Measurements from ENCODE around the gene STARD9. TPM values are rescaled to one million over a fixed set of nuclear protein-coding genes. Genes with fewer than 3 reads are reported as not detected.

Gene STARD9
- total and polyA plus RNA-seq, 4 donors = 2.4 to 27.6 (median 10.8) TPM

DNA sequence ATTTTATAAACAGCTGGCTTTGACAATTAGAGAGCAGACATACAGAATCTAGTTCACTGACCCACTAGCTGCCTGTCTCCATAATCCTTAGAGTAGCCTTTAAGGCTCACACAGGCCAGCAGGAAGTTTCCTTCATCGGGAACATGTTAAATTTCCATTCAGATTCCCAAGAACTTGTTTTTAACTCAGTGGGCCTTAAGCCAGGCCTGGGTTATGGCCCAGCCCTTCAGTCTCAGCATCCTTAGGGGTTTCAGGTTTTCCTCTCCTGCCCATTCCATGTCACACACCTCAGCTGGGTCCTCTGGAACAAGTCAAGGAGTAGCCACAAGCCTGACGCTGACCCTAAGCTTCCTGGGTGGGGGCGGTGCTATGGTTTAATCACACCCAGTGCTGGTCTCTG, 146.5 kb downstream of the STARD9 start:
- Histone ChIP-seq H3K27ac (ENCODE audit: low read depth in 1 of 2, low read length in 1 of 2) (no peak overlapping the region), H3K9ac (ENCODE audit: insufficient read depth in 1 of 2, low read length in 2 of 2) (no peak overlapping the region), H3K4me3 (no peak overlapping the region), H3K27me3 (ENCODE audit: control insufficient read depth in 3 of 3, insufficient read depth in 3 of 3, low read length in 2 of 3) (no peaks in the 10 kb centered on the region), H3K9me3 (ENCODE audit: control insufficient read depth in 4 of 4, insufficient read depth in 3 of 4, low read length in 3 of 4) (no peaks in the 10 kb centered on the region), H3K4me1 (ENCODE audit: control insufficient read depth in 5 of 5, insufficient read depth in 5 of 5, low read length in 5 of 5) (no peaks in the 10 kb centered on the region), H3K36me3 (ENCODE audit: control insufficient read depth in 4 of 4, insufficient read depth in 4 of 4, low read length in 4 of 4) (peaks cover 20 to 52% (median 42%) of the 10 kb centered on the region in 4 donors)
- TF ChIP-seq, protein P1, sequence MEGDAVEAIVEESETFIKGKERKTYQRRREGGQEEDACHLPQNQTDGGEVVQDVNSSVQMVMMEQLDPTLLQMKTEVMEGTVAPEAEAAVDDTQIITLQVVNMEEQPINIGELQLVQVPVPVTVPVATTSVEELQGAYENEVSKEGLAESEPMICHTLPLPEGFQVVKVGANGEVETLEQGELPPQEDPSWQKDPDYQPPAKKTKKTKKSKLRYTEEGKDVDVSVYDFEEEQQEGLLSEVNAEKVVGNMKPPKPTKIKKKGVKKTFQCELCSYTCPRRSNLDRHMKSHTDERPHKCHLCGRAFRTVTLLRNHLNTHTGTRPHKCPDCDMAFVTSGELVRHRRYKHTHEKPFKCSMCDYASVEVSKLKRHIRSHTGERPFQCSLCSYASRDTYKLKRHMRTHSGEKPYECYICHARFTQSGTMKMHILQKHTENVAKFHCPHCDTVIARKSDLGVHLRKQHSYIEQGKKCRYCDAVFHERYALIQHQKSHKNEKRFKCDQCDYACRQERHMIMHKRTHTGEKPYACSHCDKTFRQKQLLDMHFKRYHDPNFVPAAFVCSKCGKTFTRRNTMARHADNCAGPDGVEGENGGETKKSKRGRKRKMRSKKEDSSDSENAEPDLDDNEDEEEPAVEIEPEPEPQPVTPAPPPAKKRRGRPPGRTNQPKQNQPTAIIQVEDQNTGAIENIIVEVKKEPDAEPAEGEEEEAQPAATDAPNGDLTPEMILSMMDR (IDR thresholded peaks at IDR 0.05; ENCODE audit: control extremely low read depth, extremely low read depth) = no peak
- ATAC-seq (ENCODE audit: insufficient read depth, low FRiP score) (no peak), DNase-seq (no peak)
- WGBS, 2 donors = 63 to 78% methylated on average over 3 of the region's 3 CpGs

- 90 to 93% methylated on average over 4 of the region's 4 CpGs for WGBS, 2 donors
- ATAC-seq (ENCODE audit: insufficient read depth, low FRiP score) (no peak), DNase-seq (no peak)
- TF ChIP-seq, protein P1 (IDR thresholded peaks at IDR 0.05; ENCODE audit: control extremely low read depth, extremely low read depth) = no peak
- no peak overlapping the region for H3K9ac ChIP-seq (ENCODE audit: insufficient read depth in 1 of 2, low read length in 2 of 2)
- H3K4me3 ChIP-seq = no peak overlapping the region
- H3K27me3 ChIP-seq (ENCODE audit: control insufficient read depth in 3 of 3, insufficient read depth in 3 of 3, low read length in 2 of 3) = no peaks in the 10 kb centered on the region
- no peaks in the 10 kb centered on the region for H3K9me3 ChIP-seq (ENCODE audit: control insufficient read depth in 4 of 4, insufficient read depth in 3 of 4, low read length in 3 of 4)
- H3K36me3 ChIP-seq (ENCODE audit: control insufficient read depth in 4 of 4, insufficient read depth in 4 of 4, low read length in 4 of 4) = peaks cover 21 to 59% (median 47%) of the 10 kb centered on the region in 4 donors
- H3K4me1 ChIP-seq (ENCODE audit: control insufficient read depth in 5 of 5, insufficient read depth in 5 of 5, low read length in 5 of 5) = peaks cover 0 to 6% (median 0%) of the 10 kb centered on the region in 5 donors
- H3K27ac ChIP-seq (ENCODE audit: low read depth in 1 of 2, low read length in 1 of 2) = no peak overlapping the region
These were observed 147.7 kb downstream of the STARD9 start for GRCh38 chr15:42723068-42723467.

- TF ChIP-seq, protein P1 (IDR thresholded peaks at IDR 0.05; ENCODE audit: control extremely low read depth, extremely low read depth) = no peak
- 92 to 94% methylated on average over 6 of the region's 6 CpGs for WGBS, 2 donors
- H3K9me3 ChIP-seq (ENCODE audit: control insufficient read depth in 4 of 4, insufficient read depth in 3 of 4, low read length in 3 of 4) = no peaks in the 10 kb centered on the region
- DNase-seq = no peak
- H3K27me3 ChIP-seq (ENCODE audit: control insufficient read depth in 3 of 3, insufficient read depth in 3 of 3, low read length in 2 of 3) = no peaks in the 10 kb centered on the region
- H3K9ac ChIP-seq (ENCODE audit: insufficient read depth in 1 of 2, low read length in 2 of 2) = no peak overlapping the region
- no peak overlapping the region for H3K27ac ChIP-seq (ENCODE audit: low read depth in 1 of 2, low read length in 1 of 2)
- H3K4me1 ChIP-seq (ENCODE audit: control insufficient read depth in 5 of 5, insufficient read depth in 5 of 5, low read length in 5 of 5) = peaks cover 0 to 6% (median 0%) of the 10 kb centered on the region in 5 donors
- H3K36me3 ChIP-seq (ENCODE audit: control insufficient read depth in 4 of 4, insufficient read depth in 4 of 4, low read length in 4 of 4) = peaks cover 21 to 63% (median 49%) of the 10 kb centered on the region in 4 donors
- ATAC-seq (ENCODE audit: insufficient read depth, low FRiP score) = no peak
- H3K4me3 ChIP-seq = no peak overlapping the region
These were observed 148.9 kb downstream of the STARD9 start for GRCh38 chr15:42724276-42724675.

DNA sequence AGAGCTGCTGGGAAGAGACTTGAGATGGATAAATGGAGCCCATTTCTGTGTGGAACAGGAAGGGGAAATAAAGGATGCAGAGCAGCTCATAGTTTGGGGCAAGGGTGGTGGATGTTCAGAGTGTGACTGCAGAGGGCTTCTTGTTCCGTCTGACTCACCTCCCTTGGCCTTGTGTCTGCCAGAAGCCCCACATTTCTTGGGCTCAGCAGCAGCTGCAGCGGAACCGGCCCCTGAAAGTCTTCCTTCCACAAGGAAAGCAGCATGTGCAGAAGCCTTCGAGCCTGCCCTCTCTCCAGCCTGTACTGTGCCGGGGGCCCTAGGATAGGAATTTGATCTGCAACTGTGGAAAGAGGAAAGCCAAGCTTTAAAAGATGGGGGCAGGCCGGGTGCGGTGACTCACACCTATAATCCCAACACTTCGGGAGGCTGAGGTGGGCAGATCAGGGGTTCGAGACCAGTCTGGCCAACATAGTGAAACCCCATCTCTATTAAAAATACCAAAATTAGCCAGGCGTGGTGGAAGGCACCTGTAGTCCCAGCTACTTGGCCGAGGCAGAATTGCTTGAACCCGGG, 150.0 kb downstream of the STARD9 start:
- WGBS, 2 donors = 93 to 94% methylated on average over 12 of the region's 12 CpGs
- H3K4me1 ChIP-seq (ENCODE audit: control insufficient read depth in 5 of 5, insufficient read depth in 5 of 5, low read length in 5 of 5) = peaks cover 0 to 6% (median 0%) of the 10 kb centered on the region in 5 donors
- TF ChIP-seq, protein P1 (IDR thresholded peaks at IDR 0.05; ENCODE audit: control extremely low read depth, extremely low read depth) = no peak
- H3K27me3 ChIP-seq (ENCODE audit: control insufficient read depth in 3 of 3, insufficient read depth in 3 of 3, low read length in 2 of 3) = no peaks in the 10 kb centered on the region
- H3K27ac ChIP-seq (ENCODE audit: low read depth in 1 of 2, low read length in 1 of 2) = no peak overlapping the region
- peaks cover 17 to 63% (median 49%) of the 10 kb centered on the region in 4 donors for H3K36me3 ChIP-seq (ENCODE audit: control insufficient read depth in 4 of 4, insufficient read depth in 4 of 4, low read length in 4 of 4)
- no peak overlapping the region for H3K9ac ChIP-seq (ENCODE audit: insufficient read depth in 1 of 2, low read length in 2 of 2)
- DNase-seq (no peak), ATAC-seq (ENCODE audit: insufficient read depth, low FRiP score) (no peak)
- no peak overlapping the region for H3K4me3 ChIP-seq
- no peaks in the 10 kb centered on the region for H3K9me3 ChIP-seq (ENCODE audit: control insufficient read depth in 4 of 4, insufficient read depth in 3 of 4, low read length in 3 of 4)

All from lung (tissue), 12 donors.